Stimulated activated CD8-positive, alpha-beta memory T cell treated with anti-CD3 and anti-CD28 coated beads, Interleukin-7, amount 100 ng/mL, for 1 hour (primary cell): ENCODE results near the gene MTRF1L.
"Not testable (repeated sequence)": the region's sequence is repeated elsewhere in the genome, so short reads cannot be mapped to it uniquely, and the experiment has no call there.

Experiments used
- DNase-seq, 2 donors: peaks; one replicate each; pipeline ENCODE4 v3.0.0-alpha.2; 2020; ENCODE audit warnings: low read depth in 2 of 2

MTRF1L gene

DNA sequence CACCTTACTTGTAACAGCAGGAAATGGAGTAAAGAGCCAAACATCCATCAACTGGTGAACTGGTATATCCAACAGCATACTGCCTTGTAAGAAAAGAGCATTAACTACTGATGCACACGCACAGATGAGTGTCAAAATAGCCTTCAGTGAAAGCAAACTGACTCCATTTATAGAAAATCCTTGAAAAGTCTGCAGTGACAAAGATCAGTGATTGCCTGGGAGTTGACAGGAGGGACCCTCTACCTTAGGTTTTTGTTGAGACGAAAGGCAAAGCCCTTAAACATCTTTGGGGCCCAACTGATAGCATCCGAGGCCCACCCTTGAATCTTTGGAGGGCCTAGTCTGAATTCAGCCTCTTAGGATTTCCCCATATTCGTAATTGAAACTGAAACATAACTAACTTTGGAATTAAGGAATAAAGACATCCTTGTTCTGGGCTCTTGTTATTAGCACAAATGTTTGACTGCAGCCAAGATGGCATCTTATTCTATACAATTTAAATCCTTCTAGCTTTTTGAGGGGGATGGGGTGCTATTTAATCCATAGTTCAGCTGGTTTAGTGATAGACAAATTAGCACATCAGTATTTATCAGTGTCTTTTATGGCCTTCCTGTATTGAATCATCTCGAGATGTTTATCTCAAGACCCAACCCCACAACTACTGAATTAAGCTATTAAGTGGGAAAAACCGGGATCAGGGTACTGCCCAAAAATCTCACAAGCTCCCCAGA is 32.7 kb downstream of the MTRF1L start:
- DNase-seq: no peak

DNA sequence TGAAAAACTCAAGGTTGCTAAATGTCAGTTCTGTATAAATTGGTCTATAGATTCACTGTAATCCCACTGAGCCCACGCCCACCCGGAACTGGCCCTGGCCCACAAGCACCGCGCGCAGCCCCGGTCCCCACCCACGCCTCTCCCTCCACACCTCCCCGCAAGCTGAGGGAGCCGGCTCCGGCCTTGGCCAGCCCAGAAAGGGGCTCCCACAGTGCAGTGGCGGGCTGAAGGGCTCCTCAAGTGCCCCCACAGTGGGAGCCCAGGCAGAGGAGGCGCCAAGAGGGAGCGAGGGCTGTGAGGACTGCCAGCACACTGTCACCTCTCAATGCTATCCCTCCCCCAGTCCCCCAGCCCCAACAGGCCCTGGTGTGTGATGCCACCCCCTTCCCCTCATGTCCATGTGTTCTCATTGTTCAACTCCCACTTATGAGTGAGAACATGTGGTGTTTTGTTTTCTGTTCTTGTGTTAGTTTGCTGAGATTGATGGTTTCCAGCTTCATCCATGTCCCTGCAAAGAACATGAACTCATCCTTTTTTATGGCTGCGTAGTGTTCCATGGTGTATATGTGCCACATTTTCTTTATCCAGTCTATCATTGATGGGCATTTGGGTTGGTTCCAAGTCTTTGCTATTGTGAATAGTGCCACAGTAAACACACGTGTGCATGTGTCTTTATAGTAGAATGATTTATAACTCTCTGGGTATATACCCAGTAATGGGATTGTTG is 36.2 kb downstream of the MTRF1L start:
- DNase-seq: not testable (repeated sequence)

DNA sequence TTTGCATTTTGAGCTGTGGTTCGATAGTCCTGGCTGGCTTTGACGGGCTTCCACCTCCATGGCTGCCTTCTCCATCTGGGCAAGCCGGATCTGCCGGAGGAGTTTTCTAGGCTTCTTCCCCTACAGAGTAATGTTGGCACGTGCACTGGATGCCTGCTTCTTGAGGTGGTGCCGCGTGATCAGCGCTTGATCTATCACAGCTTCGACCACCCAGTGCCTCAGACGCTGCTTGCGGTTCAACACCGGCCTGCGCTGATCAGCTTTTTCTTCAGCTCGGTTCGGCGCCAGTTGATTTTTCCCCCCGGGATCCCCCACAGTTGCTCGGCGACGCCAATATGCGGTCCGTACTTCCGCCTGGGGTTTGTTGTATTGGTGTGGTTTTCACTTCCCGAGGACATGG is 43.2 kb downstream of the MTRF1L start:
- no peak for DNase-seq

DNA sequence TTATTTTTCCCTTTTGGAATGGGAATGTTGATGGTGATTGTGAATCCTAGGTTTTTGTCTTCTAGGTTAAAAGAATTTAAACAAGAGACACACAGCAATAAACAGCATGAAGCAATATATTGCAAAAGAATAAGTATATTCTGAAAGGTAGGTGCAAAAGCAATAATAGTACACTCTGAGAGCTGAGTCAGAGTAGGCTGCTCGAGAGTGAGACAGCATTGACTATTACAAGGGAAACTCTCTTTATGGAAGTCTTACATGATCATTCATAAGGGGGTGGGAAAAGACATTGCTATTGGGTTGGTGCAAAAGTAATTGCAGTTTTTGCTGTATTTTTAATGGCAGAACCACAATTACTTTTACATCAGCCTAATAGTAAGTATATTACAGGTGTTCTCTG is 44.7 kb downstream of the MTRF1L start:
- DNase-seq: no peak

DNA sequence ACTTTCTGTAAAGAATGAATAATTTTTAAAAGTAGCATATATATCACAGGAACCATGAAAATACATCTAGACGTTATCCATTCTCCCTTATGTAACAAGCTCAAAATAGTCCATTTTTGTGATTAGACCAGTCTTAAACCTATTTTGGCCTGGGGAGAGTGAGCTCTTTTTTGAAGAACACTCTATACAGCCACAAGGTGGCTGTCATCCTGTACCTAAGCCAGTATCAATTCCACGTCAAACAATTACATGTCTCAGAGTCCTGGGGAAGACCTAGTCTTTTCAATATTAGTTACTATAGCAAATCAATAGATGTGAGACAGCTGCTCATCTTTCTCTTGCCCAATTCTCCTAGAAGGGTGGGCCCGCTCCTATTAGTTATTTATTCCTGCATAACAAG is 48.1 kb downstream of the MTRF1L start:
- no peak for DNase-seq

DNA sequence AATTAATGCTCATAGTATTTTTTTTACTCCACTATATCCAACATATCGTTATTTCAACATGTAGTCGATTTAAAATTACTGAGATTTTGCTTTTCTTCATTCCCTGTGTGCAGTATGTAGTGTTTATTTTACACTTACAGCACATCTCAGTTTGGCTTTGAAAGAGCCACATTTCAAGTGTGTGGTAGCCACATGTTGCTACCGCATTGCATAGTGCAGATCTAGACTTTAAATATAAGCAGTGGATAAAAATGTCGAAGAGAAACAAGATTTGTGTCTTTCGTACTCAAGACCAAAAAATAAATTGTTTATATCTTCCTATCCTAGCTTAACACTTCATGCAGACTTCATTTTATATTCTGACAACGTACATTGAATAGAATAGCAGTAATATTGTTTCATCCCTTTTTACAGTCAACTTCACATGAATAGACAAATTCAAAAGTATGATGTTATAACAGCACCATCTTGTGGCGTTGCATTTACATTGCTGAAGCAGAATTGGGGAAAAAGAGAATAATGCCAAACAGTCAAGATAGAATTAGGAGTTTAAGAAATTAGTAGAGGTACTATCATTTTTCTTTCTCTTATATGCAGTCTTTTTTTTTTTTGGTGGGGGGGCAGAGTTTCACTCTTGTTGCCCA is 49.5 kb downstream of the MTRF1L start:
- no peak for DNase-seq

DNA sequence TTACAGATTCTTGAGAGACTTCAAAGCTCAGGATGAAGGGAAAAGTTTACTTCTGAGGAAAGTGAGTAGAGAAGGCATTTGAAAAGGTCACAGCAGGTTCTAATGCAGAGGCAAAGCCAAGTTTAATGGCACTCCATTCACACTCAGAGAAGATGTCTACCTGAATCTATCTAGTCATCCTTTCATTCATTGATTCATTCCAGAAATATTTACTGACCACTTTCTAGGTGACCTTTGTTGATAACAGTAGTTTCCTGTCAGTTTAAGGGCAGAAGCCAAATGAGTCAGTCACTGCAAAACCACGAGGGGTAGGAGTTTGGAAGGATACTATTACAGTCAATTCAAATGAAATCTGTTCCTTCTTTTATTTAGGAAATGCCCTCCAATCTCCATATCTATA is 50.5 kb downstream of the MTRF1L start:
- no peak for DNase-seq

DNA sequence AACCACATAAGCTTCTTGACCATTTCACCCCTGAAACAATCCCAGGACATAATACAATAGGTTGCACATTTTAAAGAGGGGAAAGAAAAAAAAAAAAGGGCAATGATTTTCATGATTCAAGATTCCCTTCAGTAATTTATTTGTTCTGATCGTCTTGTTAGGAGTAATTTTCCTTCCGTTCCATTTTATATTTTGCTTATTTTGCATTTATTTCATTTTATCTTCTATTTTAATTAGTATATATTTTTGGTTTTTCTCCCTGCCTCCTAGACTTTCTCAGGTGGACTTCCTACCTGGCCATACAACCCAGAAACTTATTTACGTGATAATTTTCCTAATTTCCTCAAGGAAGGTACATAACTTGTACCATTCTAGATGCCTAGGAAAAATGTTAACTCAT is 52.3 kb downstream of the MTRF1L start:
- no peak for DNase-seq

DNA sequence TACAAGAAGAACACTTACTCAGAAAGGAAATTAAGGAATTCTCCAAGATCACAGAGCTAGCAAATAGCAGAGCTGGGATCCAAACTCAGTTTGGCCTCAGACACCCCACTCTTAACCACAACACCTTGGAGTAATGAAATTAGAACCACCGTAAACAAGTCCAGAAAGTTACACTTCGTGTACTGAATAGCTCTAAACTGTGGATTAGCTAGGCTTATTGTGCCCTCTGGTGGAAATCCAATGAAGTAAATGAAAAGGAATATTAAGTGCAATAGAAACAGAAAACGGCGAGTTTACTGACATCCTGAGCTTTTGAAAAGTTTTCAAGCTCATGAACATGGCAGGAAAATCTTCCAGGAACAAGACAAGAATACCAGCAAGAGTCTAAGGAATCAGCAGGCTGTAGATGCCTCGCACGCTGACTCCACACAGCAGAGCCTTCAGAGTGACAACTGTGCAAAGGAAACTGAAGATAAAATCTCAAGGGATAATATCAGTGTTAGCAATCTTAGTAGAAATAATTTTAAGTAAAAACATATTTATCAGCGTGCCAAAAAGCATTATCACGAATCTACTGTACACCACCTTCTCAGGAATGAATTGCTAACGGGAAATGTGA is 54.2 kb downstream of the MTRF1L start:
- no peak for DNase-seq

DNA sequence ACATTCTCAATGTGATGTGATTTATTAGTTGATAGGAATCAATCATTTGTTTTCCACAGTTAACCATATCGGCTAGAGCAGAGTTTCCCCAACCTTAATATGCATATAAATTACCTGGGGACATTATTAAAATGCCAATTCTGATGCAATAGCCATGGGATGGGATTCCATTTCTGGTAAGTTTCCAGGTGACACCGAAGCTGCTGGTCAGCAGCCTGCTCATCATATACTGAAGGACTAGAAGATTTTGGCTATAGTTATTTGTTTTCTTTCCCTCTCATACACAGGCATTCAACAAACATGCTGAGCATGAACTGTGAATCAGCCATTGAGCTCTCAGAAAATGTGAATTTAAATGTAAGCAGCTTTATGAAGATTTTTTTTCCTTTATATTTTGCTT is 55.5 kb downstream of the MTRF1L start:
- no peak for DNase-seq

DNA sequence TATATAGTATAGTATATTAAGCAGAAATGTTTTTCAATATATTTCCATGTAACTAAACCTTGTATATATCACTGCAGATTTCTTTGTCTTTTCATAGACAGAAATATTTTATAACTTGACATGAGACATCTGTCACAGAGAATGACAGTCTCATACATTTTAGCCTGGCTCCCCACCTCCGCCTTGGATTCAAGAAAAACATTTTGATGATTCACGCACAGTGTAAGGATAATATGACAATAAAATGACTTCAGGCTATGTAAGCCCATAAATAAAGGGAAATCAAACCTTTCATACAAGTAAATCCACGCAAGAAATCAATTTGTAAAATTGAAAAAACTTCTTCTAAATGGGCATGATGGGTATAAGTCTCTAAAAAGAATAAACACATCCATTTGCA is 56.0 kb downstream of the MTRF1L start:
- DNase-seq: no peak

DNA sequence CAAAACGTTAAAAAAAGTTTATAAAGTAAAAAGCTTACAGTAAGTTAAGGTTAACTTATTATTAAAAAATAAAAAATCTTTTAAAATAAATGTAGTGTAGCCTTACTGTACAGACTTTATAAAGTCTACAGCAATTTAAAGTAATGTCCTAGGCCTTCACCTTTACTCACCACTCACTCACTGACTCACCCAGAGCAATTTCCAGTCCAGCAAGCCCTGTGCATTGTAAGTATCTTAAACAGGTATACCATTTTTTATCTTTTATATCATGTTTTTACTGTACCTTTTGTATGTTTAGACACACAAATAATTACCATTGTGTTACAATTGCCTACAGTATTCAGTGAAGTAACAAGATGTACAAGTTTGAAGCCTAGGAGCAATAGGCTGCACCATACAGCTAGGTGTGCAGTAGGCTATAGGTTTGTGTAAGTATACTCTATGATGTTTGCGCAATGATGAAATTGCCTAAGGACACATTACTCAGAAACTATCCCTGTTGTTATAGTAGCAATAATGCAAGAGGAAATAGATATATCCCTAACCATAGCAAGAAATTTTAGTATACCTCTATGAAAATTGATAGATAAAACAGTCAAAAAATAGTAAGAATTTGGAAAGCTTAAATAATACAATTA is 59.1 kb downstream of the MTRF1L start:
- no peak for DNase-seq

DNA sequence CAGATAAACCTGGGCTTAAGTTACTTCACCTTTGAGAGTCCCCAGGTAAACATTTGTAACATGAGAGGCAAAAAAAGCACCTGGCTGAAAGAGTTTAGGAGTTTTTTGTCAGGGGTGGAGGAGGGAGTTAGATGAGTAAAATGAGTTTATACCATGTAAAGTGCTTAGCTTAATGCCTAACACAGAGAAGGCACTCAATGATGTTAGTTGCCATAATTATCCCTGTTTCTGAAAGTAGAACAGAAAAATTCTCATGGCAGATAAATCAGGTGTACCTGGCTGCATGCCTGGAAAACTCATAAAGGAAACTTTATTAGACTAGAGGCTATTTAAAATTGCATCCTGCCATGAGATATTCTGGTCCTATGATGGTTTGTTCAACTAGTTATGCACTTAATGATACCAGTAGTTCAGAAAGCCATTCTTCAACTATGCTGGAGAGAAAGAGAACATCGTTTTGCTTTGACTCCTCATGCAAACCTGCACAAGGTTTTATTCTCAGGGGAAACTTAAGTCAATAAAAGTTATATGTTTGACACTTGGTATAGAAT is 60.1 kb downstream of the MTRF1L start:
- DNase-seq: no peak

DNA sequence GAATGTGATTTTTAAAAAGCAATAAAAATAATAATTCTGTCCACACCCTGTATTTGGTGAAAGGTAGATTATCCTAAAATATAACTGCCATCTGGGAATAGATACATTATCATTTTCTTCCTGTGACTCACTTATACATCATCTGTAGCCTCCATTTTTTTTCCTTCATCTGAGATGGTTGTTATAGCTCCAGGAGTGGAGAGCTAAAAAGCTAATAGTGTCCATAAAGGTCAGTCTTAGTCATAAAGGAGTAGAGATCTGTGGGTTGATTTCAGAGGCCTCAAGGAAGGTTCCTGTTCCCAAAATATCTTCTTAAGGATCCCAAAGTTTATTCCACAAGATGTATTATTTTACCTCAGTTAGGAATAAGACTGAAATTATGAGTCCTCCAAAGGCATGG is 60.8 kb downstream of the MTRF1L start:
- DNase-seq: no peak
